ENCODE data around the gene TNIP3.

TNIP3 gene

GRCh38 chr4:121138039-121138825 lies 25.9 kb downstream of the TNIP3 start:
- DNase-seq = no peak

- DNase-seq = no peak
Observed at GRCh38 chr4:121130326-121130660, 33.8 kb downstream of the TNIP3 start.

GRCh38 chr4:121129606-121130325 lies 34.4 kb downstream of the TNIP3 start:
- no peak for DNase-seq

GRCh38 chr4:121127100-121127499 lies 37.0 kb downstream of the TNIP3 start:
- no peak for DNase-seq

GRCh38 chr4:121126449-121127006 lies 37.6 kb downstream of the TNIP3 start:
- no peak for DNase-seq

GRCh38 chr4:121125498-121125885 lies 38.6 kb downstream of the TNIP3 start:
- DNase-seq = no peak

- DNase-seq = no peak
Observed at GRCh38 chr4:121122661-121123060, 41.5 kb downstream of the TNIP3 start.

- DNase-seq = no peak
Observed at GRCh38 chr4:121119715-121120114, 44.4 kb downstream of the TNIP3 start.

GRCh38 chr4:121118344-121118743 lies 45.8 kb downstream of the TNIP3 start:
- DNase-seq = no peak

- DNase-seq = no peak
Observed at GRCh38 chr4:121114756-121115155, 49.4 kb downstream of the TNIP3 start.

- no peak for DNase-seq
Observed at GRCh38 chr4:121112530-121112929, 51.6 kb downstream of the TNIP3 start.

GRCh38 chr4:121108557-121108956 lies 55.6 kb downstream of the TNIP3 start:
- DNase-seq = no peak

- DNase-seq = no peak
Observed at GRCh38 chr4:121107507-121107906, 56.6 kb downstream of the TNIP3 start.

- no peak for DNase-seq
Observed at GRCh38 chr4:121100093-121100775, 63.9 kb downstream of the TNIP3 start.

GRCh38 chr4:121098266-121098665 lies 65.9 kb downstream of the TNIP3 start:
- no peak for DNase-seq

- no peak for DNase-seq
Observed at GRCh38 chr4:121096629-121097028, 67.5 kb downstream of the TNIP3 start.

GRCh38 chr4:121096191-121096590 lies 67.9 kb downstream of the TNIP3 start:
- no peak for DNase-seq

- DNase-seq = no peak
Observed at GRCh38 chr4:121094297-121094966, 69.7 kb downstream of the TNIP3 start.

GRCh38 chr4:121093261-121093660 lies 70.9 kb downstream of the TNIP3 start:
- no peak for DNase-seq

- DNase-seq = no peak
Observed at GRCh38 chr4:121091941-121092340, 72.2 kb downstream of the TNIP3 start.

GRCh38 chr4:121088867-121089266 lies 75.3 kb downstream of the TNIP3 start:
- DNase-seq = no peak
